HG02885 (cell line): ENCODE measurements around the gene MAP3K20.
"Not testable (repeated sequence)": the region's sequence is repeated elsewhere in the genome, so short reads cannot be mapped to it uniquely, and the experiment has no call there.

Experiments used
- ATAC-seq: cut with Tn5 transposase; IDR thresholded peaks from one replicate; pipeline ENCODE4 v1.9.1; 2021; ENCODE audit warnings: mild to moderate bottlenecking; ENCODE audit not compliant: unreplicated experiment, poor library complexity

MAP3K20 gene

DNA sequence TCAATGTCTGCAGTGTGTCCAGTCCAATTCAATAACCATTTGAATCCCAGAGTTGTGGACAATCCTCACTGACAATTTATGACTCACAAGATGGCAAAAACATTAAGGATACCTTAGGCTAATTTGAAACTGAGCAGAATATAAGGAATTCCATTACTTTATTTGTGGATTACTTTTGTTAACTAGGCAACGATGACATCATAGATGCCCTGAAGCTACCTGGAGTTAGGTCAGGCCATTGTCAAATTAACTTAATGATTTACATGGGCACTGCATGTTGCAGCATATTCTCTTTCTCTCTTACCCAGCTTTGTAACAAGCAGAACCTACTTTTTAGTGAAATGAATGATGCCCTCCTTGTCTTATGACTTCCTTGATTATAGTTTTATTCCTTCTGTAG is 179.0 kb downstream of the MAP3K20 start:
- no peak for ATAC-seq

GRCh38 chr2:173258701-173259100 is 183.1 kb downstream of the MAP3K20 start:
- ATAC-seq: no peak

GRCh38 chr2:173262356-173262755 is 186.7 kb downstream of the MAP3K20 start:
- ATAC-seq: not testable (repeated sequence)

DNA sequence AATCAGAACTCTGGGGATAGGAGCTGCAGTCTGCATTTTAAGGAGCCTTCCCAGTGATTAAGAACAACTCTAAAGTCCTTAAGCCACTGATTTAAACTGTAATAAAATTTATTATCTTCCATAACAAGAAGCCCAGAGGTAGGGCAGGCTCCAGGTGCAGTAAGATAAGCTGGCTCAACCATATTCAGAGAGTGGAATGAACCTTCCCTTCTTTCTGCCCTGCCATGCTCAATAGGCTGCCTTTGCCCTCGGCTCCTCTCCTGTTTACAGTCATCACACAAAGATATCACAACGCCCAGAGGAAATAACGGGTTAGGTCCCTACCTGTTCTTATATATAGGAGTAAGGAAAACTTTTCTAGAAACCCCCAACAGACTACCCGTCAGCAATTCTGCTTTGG is 188.5 kb downstream of the MAP3K20 start:
- ATAC-seq: no peak

DNA sequence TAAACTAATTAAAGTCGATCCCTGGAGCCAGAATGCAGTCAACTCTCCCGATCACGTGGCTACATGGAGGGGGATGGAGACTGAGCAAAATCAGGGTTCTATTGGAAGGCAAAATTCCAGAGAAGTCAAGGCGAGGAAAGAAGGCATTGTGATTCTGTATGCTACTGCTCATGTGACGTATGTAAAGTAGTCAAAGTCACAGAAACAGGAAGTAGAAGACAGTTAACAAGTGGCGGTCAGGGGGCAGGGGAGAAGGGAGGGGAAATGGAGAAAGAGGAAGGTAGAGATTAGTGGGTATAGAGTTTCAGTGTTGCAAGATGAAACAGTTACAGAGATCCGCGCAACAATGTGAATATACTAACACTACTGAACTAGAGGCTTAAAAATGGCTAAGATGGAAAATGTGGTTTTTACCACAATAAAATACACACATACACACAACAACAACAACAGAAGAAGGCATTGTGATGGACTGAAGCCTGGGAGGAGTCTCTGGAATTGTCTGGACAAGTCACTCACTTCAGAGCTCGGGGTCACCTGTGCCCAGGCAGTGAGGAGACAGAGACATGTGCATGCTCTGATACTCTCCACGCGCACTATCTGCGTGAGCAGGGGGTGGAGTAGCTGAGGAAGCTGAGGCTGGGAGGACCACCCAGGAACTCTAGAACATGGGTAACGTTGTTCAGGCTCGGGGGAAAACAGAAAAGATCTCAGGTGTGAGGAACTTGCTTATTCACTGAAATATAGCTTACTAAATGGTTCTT is 189.1 kb downstream of the MAP3K20 start:
- peak; percentile 99 for ATAC-seq

DNA sequence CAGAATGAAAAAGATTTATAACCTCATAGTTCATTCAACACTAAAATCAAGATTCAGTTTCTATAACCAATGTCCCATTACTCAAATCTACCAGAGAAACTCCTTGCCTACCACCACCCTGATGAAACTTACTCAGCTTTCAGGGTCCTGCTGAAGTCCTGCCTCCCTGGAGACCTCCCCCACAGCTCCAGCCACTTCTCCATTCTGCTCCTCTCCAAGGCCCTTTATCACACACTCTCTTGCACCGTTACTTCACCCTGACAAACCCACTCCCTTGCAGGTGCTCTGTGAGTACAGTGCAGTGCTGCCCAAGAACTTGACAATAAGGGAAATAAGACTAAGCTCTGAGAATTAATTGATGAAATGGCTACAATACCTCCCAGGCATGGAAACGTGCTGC is 195.5 kb downstream of the MAP3K20 start:
- ATAC-seq: no peak

- no peak for ATAC-seq
Observed at GRCh38 chr2:173271825-173272224, 196.2 kb downstream of the MAP3K20 start.

- ATAC-seq: no peak
Observed at GRCh38 chr2:173272849-173273248, 197.2 kb downstream of the MAP3K20 start.

DNA sequence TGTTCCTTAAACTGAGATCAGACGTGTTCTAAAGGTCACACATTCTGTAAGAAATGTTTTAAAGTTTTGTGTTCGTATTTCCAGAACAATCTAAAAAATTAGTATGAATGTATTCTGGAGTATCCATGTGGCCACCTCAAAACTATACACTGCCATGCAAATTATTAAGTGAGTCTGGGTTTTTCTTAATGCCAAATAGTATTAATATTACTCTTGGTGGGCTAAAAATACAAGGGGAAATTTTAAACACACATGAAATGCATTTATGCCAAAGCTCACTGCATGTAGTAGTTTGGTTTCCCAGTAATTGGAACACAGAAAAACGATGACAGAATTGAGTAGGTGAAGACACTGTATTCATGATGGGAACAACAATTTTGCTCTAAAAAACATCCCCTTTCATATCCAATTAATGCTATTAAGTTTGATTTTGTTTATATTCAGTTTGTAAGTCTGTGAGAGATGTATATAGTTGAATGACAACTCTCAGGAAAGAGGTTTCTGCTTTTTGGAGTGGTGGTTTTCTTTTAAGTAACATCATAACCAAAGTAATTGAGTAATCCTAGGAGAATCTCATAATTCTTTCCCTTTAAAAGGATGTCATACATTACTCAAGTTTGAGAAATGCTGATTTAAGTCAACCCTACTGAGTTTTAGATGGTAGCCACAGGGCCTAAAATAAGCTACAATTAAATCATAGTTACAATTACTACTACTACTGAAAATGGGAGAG is 203.3 kb downstream of the MAP3K20 start:
- no peak for ATAC-seq

DNA sequence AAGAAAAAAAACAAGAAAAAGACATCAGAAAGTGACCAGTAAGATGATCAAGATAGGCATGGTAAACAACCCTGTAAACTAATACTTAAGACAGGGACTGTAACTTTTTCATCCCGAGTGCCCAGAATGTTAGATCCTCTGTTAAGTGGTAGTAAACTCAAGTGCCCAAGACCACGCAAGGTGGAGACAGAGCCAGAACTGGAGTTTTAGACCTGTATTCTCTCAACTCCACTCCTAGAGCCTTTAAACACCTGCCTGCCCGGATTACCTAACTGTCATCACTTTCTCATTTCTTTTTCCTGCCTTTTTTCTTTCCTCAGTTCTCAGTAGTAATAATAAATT is 203.9 kb downstream of the MAP3K20 start:
- ATAC-seq: no peak

- no peak for ATAC-seq
Observed at GRCh38 chr2:173280853-173281252, 205.2 kb downstream of the MAP3K20 start.

GRCh38 chr2:173281898-173282297 is 206.3 kb downstream of the MAP3K20 start:
- not testable (repeated sequence) for ATAC-seq

DNA sequence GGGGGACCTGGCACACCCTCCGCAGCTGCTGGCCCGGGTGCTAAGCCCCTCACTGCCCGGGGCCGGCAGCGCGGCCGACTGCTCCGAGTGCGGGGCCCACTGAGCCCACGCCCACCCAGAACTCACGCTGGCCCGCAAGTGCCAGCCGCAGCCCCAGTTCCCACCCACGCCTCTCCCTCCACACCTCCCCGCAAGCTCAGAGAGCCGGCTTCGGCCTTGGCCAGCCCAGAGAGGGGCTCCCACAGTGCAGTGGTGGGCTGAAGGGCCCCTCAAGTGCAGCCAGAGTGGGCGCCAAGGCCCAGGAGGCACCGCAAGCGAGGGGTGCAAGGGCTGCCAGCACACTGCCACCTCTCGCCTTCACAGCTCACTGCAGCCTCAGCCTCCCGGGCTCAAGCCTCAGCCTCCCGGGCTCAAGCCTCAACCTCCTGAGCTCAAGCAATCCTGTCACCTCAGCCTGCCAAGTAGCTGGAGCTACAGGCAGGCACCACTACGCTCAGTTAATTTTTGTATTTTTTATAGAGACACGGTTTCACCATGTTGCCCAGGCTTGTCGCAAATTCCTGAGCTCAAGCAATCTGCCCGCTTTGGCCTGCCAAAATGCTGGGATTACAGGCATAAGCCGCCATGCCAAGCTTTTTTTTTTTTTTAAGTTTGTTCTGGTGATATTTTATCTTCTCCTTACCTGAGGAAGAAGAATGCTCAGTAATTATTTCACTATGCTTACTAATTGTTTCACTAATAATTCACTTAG is 207.3 kb downstream of the MAP3K20 start:
- ATAC-seq: no peak

DNA sequence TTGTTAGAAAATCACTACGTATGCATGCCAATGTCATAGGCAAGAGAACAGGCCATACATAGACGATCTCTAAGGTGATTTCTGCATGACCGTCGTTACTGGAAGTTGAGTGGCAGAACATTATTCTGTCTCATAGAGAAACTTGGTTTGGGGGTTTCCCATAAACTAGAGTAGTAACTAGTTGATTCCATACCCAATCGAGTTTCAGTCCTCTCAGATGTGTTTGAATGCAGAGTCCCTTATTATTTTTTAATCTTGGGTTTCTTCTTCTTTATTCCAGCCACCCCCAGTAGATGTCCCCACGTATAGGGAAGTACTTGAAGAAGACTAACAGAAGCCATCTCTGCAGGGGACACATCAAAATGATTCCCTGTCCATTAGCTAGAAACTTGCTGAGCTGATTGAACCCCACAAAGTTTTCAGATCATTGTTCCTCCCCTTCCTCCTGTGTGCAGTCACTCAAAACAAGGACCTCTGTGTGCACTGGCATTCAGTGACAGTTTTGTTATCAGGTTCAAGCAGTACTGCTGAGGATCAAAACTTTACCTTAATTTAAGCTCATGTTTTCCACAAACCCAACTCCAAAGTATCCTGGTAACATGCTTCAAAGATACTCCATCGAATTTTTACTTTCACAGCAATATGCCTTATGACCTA is 210.6 kb downstream of the MAP3K20 start:
- peak; percentile 76 for ATAC-seq

DNA sequence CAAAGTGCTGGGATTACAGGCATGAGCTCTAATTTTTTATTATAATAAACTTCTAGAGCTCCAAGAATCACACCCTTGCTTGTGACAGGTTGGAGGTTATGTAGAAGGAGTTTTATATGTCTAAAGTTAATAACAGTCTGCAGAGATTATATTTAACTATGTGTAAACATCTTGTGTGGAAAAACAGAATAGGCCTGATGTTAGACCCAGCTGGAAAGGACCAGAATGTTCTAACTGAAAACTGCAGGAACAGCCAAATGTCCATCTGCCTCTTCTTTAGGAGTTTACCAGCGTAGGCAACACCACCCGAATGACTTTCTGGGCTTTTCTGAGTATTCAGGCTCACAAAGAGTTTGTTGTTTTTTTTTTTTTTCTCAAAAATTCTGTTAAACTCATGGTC is 211.9 kb downstream of the MAP3K20 start:
- no peak for ATAC-seq

DNA sequence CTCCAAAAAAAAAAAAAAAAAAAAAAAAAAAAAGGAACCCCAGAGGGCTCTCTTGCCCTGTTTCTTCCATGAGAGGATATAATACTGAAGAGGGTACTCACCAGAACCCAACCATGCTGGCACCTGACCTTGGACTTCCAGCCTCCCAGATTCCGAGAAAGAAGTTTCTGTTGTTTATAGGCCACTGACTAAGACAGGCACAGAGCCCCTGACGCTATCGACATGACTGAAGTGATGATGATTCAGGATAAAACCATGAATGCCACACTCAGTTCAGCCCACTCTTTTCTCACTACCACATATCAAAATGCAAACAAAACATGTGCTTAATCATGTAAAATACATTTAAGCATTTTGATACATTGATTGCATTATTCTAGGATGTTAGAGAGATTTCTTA is 212.9 kb downstream of the MAP3K20 start:
- ATAC-seq: no peak

GRCh38 chr2:173290046-173290445 is 214.4 kb downstream of the MAP3K20 start:
- ATAC-seq: no peak

- ATAC-seq: no peak
Observed at GRCh38 chr2:173290518-173290917, 214.9 kb downstream of the MAP3K20 start.

GRCh38 chr2:173291412-173291811 is 215.8 kb downstream of the MAP3K20 start:
- ATAC-seq: no peak

DNA sequence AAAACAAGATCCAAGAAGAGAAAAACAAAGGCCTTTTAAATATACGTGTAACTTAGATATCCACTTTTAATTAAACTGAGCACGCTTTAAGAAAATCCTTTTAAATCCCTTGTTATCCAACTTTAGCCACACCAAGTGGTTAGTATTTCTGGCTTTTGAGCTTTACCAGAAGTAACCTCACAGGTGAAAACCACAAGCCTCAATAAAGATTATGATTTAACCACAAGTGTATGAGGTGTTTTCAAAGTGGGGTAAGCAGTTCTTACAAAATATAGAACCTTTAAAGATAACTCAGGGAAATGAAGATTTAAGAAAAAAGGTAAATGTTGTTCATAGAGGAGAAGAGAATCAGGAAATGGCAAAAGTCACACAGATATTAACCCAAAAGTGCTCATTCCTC is 220.6 kb downstream of the MAP3K20 start:
- ATAC-seq: no peak
